CD4-positive, alpha-beta T cell (primary cell): Measurements from ENCODE around the gene HIPK4. TPM values are rescaled to one million over a fixed set of nuclear protein-coding genes. Genes with fewer than 3 reads are reported as not detected.

ENCODE experiments used
- ATAC-seq: fragments of 200-7000 bp; cut with Tn5 transposase; one replicate; pipeline ENCODE4 v1.10.0; 2022; ENCODE audit warnings: mild to moderate bottlenecking; ENCODE audit not compliant: poor library complexity
- CTCF ChIA-PET: fragments of 350-600 bp; sonication (Branson Sonifier 250); formaldehyde crosslinking; loops from one replicate; lab custom pipeline; 2021; ENCODE audit warnings: antibody characterized with exemption, inconsistent platforms; lab: Charles Lee
- POLR2A ChIA-PET: fragments of 350-600 bp; sonication (Branson Sonifier 250); formaldehyde crosslinking; loops from one replicate; lab custom pipeline; 2021; ENCODE audit warnings: antibody characterized with exemption, inconsistent platforms; lab: Charles Lee
- DNase-seq, 14 experiments: peaks; one replicate each; pipeline ENCODE4 v3.0.0-alpha.2; 2013 to 2020; ENCODE audit warnings: mixed read lengths in 2 of 14
- H3K27ac ChIP-seq, 2 donors: one replicate each; pipeline versions ENCODE4 v1.5.1 to v1.7.0; 2013; ENCODE audit warnings: low read length in 2 of 2, low read depth in 1 of 2, mild to moderate bottlenecking in 1 of 2
- H3K27me3 ChIP-seq, 2 experiments: 1 replicate in 1 of 2; 2 replicates in 1 of 2; pipeline versions ENCODE4 v1.6.1 to v1.7.0; 2013; ENCODE audit warnings: low read length in 2 of 2, control low read depth in 1 of 2, mild to moderate bottlenecking in 1 of 2, moderate library complexity in 1 of 2; ENCODE audit not compliant: insufficient read depth in 2 of 2, control insufficient read depth in 1 of 2
- H3K36me3 ChIP-seq: one replicate; pipeline ENCODE4 v1.6.1; 2013; ENCODE audit warnings: low read length, control low read depth; ENCODE audit not compliant: insufficient read depth
- H3K4me1 ChIP-seq: one replicate; pipeline ENCODE4 v1.6.1; 2013; ENCODE audit warnings: low read length, control low read depth; ENCODE audit not compliant: insufficient read depth
- H3K4me3 ChIP-seq: one replicate; pipeline ENCODE4 v1.5.1; 2013; ENCODE audit warnings: mild to moderate bottlenecking, low read length, moderate library complexity
- H3K9me3 ChIP-seq, 2 experiments: 1 replicate in 1 of 2; 2 replicates in 1 of 2; pipeline versions ENCODE4 v1.6.1 to v1.7.0; 2013; ENCODE audit warnings: low read length in 2 of 2, mild to moderate bottlenecking in 2 of 2, control low read depth in 1 of 2, moderate library complexity in 1 of 2; ENCODE audit not compliant: control insufficient read depth in 1 of 2, insufficient read depth in 1 of 2
- H3K27ac Mint-ChIP-seq: one replicate; pipeline ENCODE4 v1.8.0; 2020; ENCODE audit warnings: mixed read lengths
- H3K27me3 Mint-ChIP-seq: one replicate; pipeline ENCODE4 v1.8.0; 2021; ENCODE audit warnings: mixed read lengths
- H3K36me3 Mint-ChIP-seq: one replicate; pipeline ENCODE4 v1.8.0; 2021; ENCODE audit warnings: low read depth, mixed read lengths
- H3K4me1 Mint-ChIP-seq: one replicate; pipeline ENCODE4 v1.8.0; 2021; ENCODE audit warnings: low read depth, mixed read lengths
- H3K4me3 Mint-ChIP-seq: one replicate; pipeline ENCODE4 v1.8.0; 2020; ENCODE audit warnings: mild to moderate bottlenecking, mixed read lengths
- H3K9me3 Mint-ChIP-seq: one replicate; pipeline ENCODE4 v1.8.0; 2020; ENCODE audit warnings: mixed read lengths
- CTCF ChIP-seq: fragments of 200-600 bp; IDR thresholded peaks from one replicate; pipeline ENCODE4 v1.8.0; 2022; ENCODE audit warnings: antibody characterized with exemption, mild to moderate bottlenecking
- intact Hi-C, 2 experiments: fragments of 100-400 bp; cut with DNase I in 1 of 2; cut with micrococcal nuclease in 1 of 2; formaldehyde crosslinking; loops; one replicate each; pipeline versions ENCODE4 v1.15.1 to v1.9.0; 2023 to 2025; cut with DNase I, micrococcal nuclease
- total RNA-seq, 174 experiments: library from RNA in 2 of 174; stranded (reverse) in 2 of 174; gene quantifications; one replicate each; pipeline ENCODE4 v1.2.3 and lab custom pipeline; 2021 to 2026

The HIPK4 gene
- total RNA-seq, 2 experiments from 2014 or later = 0.08 to 0.11 TPM

GRCh38 chr19:40421993-40422747 lies 32.2 kb upstream of the HIPK4 start:
- POLR2A ChIA-PET = interaction anchor here (1.7 to 6.3 kb wide), 5 partner anchors 12 to 43 kb away, joined by 7 to 71 read pairs (median 31); partner anchors contain the start of genes BLVRB, SERTAD3 and SPTBN4

GRCh38 chr19:40420766-40421765 lies 31.1 kb upstream of the HIPK4 start:
- CTCF ChIA-PET = interaction anchor here (0.7 to 2.2 kb wide), 20 partner anchors 12 to 1694 kb away, joined by 3 to 32 read pairs (median 4); partner anchors contain the start of genes BLVRB, C19orf47, LTBP4 and PLD3
- no peaks in the 10 kb centered on the region for H3K27me3 Mint-ChIP-seq
- H3K9me3 Mint-ChIP-seq = no peaks in the 10 kb centered on the region
- Histone ChIP-seq H3K4me1 (peaks cover 52% of the 10 kb centered on the region), H3K9me3 (no peaks in the 10 kb centered on the region), H3K27me3 (no peaks in the 10 kb centered on the region), H3K4me3 (peak overlapping the region; percentile 94), H3K27ac (peak overlapping the region; percentile 83 to 90), H3K36me3 (peaks cover 11% of the 10 kb centered on the region)
- peak; percentile 98 for TF ChIP-seq CTCF
- ATAC-seq (peak; percentile 35), DNase-seq (peak; percentile 55 to 82 (median 68))
- H3K36me3 Mint-ChIP-seq = peaks cover 23% of the 10 kb centered on the region
- intact Hi-C loops = loop anchor here (1.0 to 10.0 kb wide), 6 partner anchors 23 to 586 kb away; partner anchors contain the start of genes BLVRB (in 1 of the 2), DYRK1B (in 1 of the 2), LTBP4 (in 1 of the 2) and SERTAD3 (in 1 of the 2)
- H3K4me1 Mint-ChIP-seq = peaks cover 41% of the 10 kb centered on the region
- peak overlapping the region; percentile 93 for H3K4me3 Mint-ChIP-seq
- H3K27ac Mint-ChIP-seq = peak overlapping the region; percentile 91
- POLR2A ChIA-PET = interaction anchor here (0.6 to 6.3 kb wide), 17 partner anchors 12 to 1128 kb away, joined by 3 to 71 read pairs (median 4); partner anchors contain the start of genes AKT2, BLVRB, C19orf47 and PLD3

More at GRCh38 chr19:40421993-40422747, 32.2 kb upstream of the HIPK4 start:
- peaks cover 52% of the 10 kb centered on the region for H3K4me1 ChIP-seq
- DNase-seq = no peak
- Mint-ChIP-seq H3K27ac (peak overlapping the region; percentile 91), H3K4me3 (peak overlapping the region; percentile 93), H3K4me1 (peaks cover 41% of the 10 kb centered on the region), H3K27me3 (no peaks in the 10 kb centered on the region), H3K9me3 (no peaks in the 10 kb centered on the region), H3K36me3 (peaks cover 23% of the 10 kb centered on the region)
- intact Hi-C loops = loop anchor here (1.0 to 10.0 kb wide), 6 partner anchors 22 to 587 kb away; partner anchors contain the start of genes BLVRB (in 1 of the 2), DYRK1B (in 1 of the 2), LTBP4 (in 1 of the 2) and SERTAD3 (in 1 of the 2)
- H3K27ac ChIP-seq = peak overlapping the region; percentile 83 to 90
- H3K4me3 ChIP-seq = peak overlapping the region; percentile 94
- CTCF ChIA-PET = interaction anchor here (2.0 to 2.2 kb wide), 2 partner anchors 21 to 43 kb away, joined by 20 to 32 read pairs; partner anchors contain the start of genes BLVRB, SERTAD3 and SPTBN4
- ATAC-seq = no peak
- no peaks in the 10 kb centered on the region for H3K9me3 ChIP-seq
- no peak for TF ChIP-seq CTCF
- H3K36me3 ChIP-seq = peaks cover 11% of the 10 kb centered on the region
- H3K27me3 ChIP-seq = no peaks in the 10 kb centered on the region
